Uterus (tissue), 2 donors: Measurements from ENCODE around the gene MT1A.

Experiments
- POLR2A ChIP-seq, 2 donors: fragments of 450-650 bp; IDR thresholded peaks; one replicate each; pipeline ENCODE4 v1.6.1; 2016; ENCODE audit warnings: antibody characterized with exemption in 2 of 2, mild to moderate bottlenecking in 1 of 2, moderate library complexity in 1 of 2
- TF ChIP-seq, protein P1 (sequence below), 4 experiments: fragments of 200-600 bp in 2 of 4; fragments of 450-650 bp in 2 of 4; sonication (generic) in 2 of 4; IDR thresholded peaks; one replicate each; pipeline ENCODE4 v1.5.1; 2016 to 2019; ENCODE audit warnings: antibody characterized with exemption in 4 of 4, mild to moderate bottlenecking in 2 of 4, moderate library complexity in 1 of 4

DNA sequence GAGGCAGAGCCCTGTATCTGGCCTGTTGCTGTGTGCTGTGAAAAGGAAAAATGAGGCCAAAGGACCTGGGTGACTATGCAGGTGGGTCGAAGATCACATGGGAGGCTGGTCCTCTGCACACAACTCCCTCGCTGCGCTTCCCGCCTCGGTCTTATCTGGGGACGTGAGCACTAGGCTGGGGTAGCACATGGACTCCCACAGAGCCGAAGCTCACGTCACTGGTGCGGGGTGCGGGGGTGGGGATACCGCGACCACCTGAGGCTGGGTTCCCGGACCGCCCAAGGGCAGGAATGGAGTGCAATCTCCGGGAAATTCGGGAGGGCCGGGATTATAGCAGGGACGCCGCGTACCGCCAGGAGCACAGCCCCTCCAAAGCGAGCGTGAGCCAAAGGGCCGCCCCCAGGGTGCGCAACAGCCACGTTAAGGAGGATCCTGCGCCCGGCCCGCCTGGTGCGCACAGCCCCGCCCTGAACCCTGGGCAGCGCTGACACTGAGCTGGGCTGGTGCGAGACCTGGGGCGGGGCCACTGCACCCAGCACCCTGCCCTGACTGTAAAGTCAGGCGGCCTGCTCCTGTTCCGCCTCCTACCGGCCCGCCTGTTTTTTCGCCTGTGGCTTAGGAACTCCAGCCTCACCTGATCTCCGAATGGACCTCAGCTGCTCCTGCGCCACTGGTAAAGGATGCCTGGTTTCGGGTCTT is 4.8 kb downstream of the MT1A start:
- TF ChIP-seq, protein P1, sequence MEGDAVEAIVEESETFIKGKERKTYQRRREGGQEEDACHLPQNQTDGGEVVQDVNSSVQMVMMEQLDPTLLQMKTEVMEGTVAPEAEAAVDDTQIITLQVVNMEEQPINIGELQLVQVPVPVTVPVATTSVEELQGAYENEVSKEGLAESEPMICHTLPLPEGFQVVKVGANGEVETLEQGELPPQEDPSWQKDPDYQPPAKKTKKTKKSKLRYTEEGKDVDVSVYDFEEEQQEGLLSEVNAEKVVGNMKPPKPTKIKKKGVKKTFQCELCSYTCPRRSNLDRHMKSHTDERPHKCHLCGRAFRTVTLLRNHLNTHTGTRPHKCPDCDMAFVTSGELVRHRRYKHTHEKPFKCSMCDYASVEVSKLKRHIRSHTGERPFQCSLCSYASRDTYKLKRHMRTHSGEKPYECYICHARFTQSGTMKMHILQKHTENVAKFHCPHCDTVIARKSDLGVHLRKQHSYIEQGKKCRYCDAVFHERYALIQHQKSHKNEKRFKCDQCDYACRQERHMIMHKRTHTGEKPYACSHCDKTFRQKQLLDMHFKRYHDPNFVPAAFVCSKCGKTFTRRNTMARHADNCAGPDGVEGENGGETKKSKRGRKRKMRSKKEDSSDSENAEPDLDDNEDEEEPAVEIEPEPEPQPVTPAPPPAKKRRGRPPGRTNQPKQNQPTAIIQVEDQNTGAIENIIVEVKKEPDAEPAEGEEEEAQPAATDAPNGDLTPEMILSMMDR (IDR thresholded peaks at IDR 0.05): peak; percentile 23 to 40 (median 33)
- TF ChIP-seq POLR2A (IDR thresholded peaks at IDR 0.05): no peak
